Measurements from ENCODE around the gene MORN5. TPM values are rescaled to one million over a fixed set of nuclear protein-coding genes. Genes with fewer than 3 reads are reported as not detected.
A peak's percentile ranks its signal among the peaks of the same experiment; 100 is the strongest.

MORN5 gene
- 0.36 TPM in 1 of 2 replicates, not detected in the other for total RNA-seq

DNA sequence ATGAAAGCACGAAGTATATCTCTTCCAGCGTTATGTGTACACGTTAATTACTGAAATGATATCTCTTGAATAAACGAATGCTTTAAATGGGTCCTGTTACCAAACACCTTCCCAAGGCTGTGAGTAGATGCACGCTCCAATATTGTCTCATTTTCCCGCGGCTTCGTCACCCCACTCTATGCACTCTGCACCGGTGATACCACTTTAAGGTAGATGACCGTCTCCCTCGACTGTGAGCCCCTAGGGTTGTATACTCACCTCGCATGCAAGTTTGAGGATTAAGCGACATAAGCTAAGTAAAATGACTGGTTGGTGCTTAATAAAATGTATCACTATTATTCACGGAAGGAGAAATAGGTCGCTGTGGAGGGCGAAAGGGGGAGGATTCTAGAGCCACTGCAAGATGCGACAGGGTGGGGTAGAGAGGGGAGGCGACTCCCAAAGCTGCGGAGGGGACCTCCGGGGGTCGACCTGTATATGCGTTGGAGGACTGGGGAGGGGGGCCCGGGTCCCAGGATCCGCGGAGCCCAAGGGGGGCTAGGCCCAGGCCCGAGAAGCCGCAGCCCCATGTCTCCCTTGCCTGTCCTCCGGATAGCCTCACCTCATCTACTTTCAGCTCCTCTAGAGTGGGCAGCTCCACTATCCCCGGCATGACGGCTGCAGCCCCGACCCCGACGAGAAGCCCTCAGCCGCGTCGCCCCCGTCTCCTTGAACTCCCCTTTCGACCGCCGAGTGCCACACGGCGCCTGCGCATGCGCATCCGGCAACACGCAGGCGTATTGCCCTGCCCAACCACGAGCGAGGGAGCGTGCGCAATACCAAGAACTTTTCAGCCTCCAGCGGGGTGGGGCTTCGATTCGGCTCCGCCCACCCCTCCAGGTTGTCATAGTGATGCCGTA is at the start of gene MORN5, which contains the start of gene NDUFA8:
Gene MORN5 (plus strand): TSS at position 883 of the 899 bp plus-strand sequence. CDS start 65 bp downstream, outside the sequence.
Gene NDUFA8 (minus strand): TSS at position 754 of the 899 bp plus-strand sequence. CDS start 102 bp downstream, at position 652.
- no peaks in the 10 kb centered on the region for H3K36me3 ChIP-seq (ENCODE audit: insufficient read depth, low read length)
- H2AFZ ChIP-seq (ENCODE audit: low read length): peak within 1 kb of the TSS; percentile 97
- peak; percentile 98 for DNase-seq (ENCODE audit: insufficient read length, low spot score, missing footprints)
- H3K4me2 ChIP-seq (ENCODE audit: insufficient read depth, low read length): peak within 1 kb of the TSS; percentile 95
- peak within 1 kb of the TSS; percentile 96 for H3K4me3 ChIP-seq (ENCODE audit: insufficient read depth, low read length)
- H3K27me3 ChIP-seq (ENCODE audit: insufficient read depth, low read length): peaks cover 12% of the 10 kb centered on the region
- H3K79me2 ChIP-seq (ENCODE audit: insufficient read depth, low read length): peaks cover 45% of the 10 kb centered on the region
- peaks cover 24% of the 10 kb centered on the region for H4K20me1 ChIP-seq (ENCODE audit: insufficient read depth, low read length)
- TF ChIP-seq, protein P1, sequence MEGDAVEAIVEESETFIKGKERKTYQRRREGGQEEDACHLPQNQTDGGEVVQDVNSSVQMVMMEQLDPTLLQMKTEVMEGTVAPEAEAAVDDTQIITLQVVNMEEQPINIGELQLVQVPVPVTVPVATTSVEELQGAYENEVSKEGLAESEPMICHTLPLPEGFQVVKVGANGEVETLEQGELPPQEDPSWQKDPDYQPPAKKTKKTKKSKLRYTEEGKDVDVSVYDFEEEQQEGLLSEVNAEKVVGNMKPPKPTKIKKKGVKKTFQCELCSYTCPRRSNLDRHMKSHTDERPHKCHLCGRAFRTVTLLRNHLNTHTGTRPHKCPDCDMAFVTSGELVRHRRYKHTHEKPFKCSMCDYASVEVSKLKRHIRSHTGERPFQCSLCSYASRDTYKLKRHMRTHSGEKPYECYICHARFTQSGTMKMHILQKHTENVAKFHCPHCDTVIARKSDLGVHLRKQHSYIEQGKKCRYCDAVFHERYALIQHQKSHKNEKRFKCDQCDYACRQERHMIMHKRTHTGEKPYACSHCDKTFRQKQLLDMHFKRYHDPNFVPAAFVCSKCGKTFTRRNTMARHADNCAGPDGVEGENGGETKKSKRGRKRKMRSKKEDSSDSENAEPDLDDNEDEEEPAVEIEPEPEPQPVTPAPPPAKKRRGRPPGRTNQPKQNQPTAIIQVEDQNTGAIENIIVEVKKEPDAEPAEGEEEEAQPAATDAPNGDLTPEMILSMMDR (IDR thresholded peaks at IDR 0.05; ENCODE audit: extremely low read depth, low read depth, low read length): no peak
- no peaks in the 10 kb centered on the region for H3K9me3 ChIP-seq (ENCODE audit: low read depth, low read length)
- peak within 1 kb of the TSS; percentile 81 for H3K27ac ChIP-seq (ENCODE audit: low read depth, low read length)
- peaks cover 10% of the 10 kb centered on the region for H3K4me1 ChIP-seq (ENCODE audit: insufficient read depth, low read length)

DNA sequence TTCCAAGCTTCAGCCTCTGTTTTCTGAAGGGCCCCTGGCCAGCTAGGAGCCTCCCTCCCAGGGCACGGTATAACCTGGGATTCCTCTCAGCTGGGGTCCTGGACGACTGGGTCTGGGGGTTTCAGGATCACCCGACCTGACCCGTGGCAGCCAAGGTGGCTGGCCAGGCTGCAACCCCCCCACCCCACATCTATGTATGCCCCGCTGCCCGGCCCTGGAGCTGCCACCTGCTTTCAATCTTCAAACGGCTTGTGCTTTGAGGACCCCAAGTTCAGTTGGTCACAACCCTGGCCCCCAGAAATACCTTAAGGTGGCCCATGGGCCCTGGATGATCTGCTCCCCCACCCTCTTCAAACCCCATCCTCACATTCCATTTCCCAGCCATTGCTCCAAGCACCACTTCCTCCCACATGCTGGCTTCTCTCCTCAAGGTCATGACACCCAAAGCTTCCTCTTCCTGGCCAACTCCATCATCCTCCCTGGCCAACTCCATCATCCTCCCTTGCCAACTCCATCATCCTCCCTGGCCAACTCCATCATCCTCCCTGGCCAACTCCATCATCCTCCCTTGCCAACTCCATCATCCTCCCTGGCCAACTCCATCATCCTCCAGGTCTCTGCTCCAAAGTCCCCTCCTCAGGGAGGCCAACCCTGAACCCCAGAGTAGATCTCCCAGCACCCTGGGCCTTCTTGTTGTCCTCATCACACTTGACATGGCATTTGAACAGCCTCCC is 49.4 kb upstream of the MORN5 start:
- Histone ChIP-seq H3K4me2 (ENCODE audit: insufficient read depth, low read length) (no peak overlapping the region), H3K36me3 (ENCODE audit: insufficient read depth, low read length) (no peaks in the 10 kb centered on the region), H4K20me1 (ENCODE audit: insufficient read depth, low read length) (no peaks in the 10 kb centered on the region), H3K27ac (ENCODE audit: low read depth, low read length) (no peak overlapping the region), H3K9me3 (ENCODE audit: low read depth, low read length) (no peaks in the 10 kb centered on the region), H3K4me1 (ENCODE audit: insufficient read depth, low read length) (no peaks in the 10 kb centered on the region), H3K4me3 (ENCODE audit: insufficient read depth, low read length) (no peak overlapping the region), H3K27me3 (ENCODE audit: insufficient read depth, low read length) (no peaks in the 10 kb centered on the region), H2AFZ (ENCODE audit: low read length) (no peak overlapping the region), H3K79me2 (ENCODE audit: insufficient read depth, low read length) (no peaks in the 10 kb centered on the region)
- DNase-seq (ENCODE audit: insufficient read length, low spot score, missing footprints): peak; percentile 52
- TF ChIP-seq, protein P1 (IDR thresholded peaks at IDR 0.05; ENCODE audit: extremely low read depth, low read depth, low read length): no peak

DNA sequence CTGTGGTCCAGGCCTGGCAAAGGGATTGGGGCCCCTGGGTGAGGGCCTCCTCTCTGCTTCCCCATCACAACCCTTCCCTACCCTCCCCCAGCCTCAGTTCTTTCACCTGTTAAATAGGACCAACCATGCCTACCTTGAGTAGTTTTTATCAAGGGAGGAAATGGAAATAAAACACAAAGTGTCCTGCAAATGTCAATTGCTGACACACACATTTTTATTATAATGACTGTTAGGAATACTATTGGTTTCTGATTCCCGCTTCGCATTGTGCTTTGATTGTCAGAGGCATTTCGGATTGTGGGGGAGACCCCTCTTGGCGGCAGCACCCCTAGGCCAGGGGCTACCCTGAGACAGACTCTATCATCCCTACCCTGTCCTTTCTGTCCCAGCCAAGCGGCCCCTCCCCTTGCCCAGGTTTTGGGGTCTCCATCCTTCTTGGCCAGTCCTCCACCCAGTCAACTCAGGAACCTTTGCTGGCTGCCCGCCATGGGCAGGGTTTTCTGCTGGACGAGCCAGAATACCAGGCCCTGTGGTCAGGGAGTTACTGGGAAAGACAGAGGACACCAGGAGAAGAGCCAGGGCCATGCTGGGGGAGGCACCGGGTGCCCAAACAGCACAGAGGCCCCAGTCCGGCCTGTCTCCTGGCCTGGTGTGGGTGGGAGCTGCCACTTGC is 48.2 kb upstream of the MORN5 start:
- H3K36me3 ChIP-seq (ENCODE audit: insufficient read depth, low read length): no peaks in the 10 kb centered on the region
- TF ChIP-seq, protein P1 (IDR thresholded peaks at IDR 0.05; ENCODE audit: extremely low read depth, low read depth, low read length): no peak
- DNase-seq (ENCODE audit: insufficient read length, low spot score, missing footprints): peak; percentile 79
- no peaks in the 10 kb centered on the region for H4K20me1 ChIP-seq (ENCODE audit: insufficient read depth, low read length)
- no peaks in the 10 kb centered on the region for H3K9me3 ChIP-seq (ENCODE audit: low read depth, low read length)
- H3K27ac ChIP-seq (ENCODE audit: low read depth, low read length): no peak overlapping the region
- no peak overlapping the region for H3K4me3 ChIP-seq (ENCODE audit: insufficient read depth, low read length)
- no peaks in the 10 kb centered on the region for H3K27me3 ChIP-seq (ENCODE audit: insufficient read depth, low read length)
- H3K4me2 ChIP-seq (ENCODE audit: insufficient read depth, low read length): no peak overlapping the region
- no peaks in the 10 kb centered on the region for H3K79me2 ChIP-seq (ENCODE audit: insufficient read depth, low read length)
- no peak overlapping the region for H2AFZ ChIP-seq (ENCODE audit: low read length)
- H3K4me1 ChIP-seq (ENCODE audit: insufficient read depth, low read length): no peaks in the 10 kb centered on the region
